ENCODE results near the gene NAP1L4. TPM values are rescaled to one million over a fixed set of nuclear protein-coding genes. Genes with fewer than 3 reads are reported as not detected.
"Not testable (repeated sequence)": the region's sequence is repeated elsewhere in the genome, so short reads cannot be mapped to it uniquely, and the experiment has no call there.

NAP1L4 gene
- total RNA-seq, 1 donor from 2014 or later = 132 TPM

- no peak for DNase-seq
Measured at GRCh38 chr11:2955906-2956476, 36.1 kb downstream of the NAP1L4 start.

- peak; percentile 60 for DNase-seq
Measured at GRCh38 chr11:2954263-2954662, 37.9 kb downstream of the NAP1L4 start.

GRCh38 chr11:2952290-2952689, 39.8 kb downstream of the NAP1L4 start:
- no peak for DNase-seq

- DNase-seq = peak; percentile 77
Measured at GRCh38 chr11:2951231-2952110, 40.7 kb downstream of the NAP1L4 start.

- no peak for DNase-seq
Measured at GRCh38 chr11:2950825-2951224, 41.3 kb downstream of the NAP1L4 start.

GRCh38 chr11:2949920-2950319, 42.2 kb downstream of the NAP1L4 start:
- DNase-seq = no peak

GRCh38 chr11:2947744-2948143, 44.4 kb downstream of the NAP1L4 start:
- DNase-seq = no peak

- DNase-seq = no peak
Measured at GRCh38 chr11:2945757-2946287, 46.3 kb downstream of the NAP1L4 start.

GRCh38 chr11:2945031-2945756, 46.9 kb downstream of the NAP1L4 start:
- DNase-seq = peak; percentile 89

- DNase-seq = no peak
Measured at GRCh38 chr11:2944530-2944929, 47.6 kb downstream of the NAP1L4 start.

- no peak for DNase-seq
Measured at GRCh38 chr11:2943711-2944118, 48.4 kb downstream of the NAP1L4 start.

GRCh38 chr11:2942872-2943710, 49.0 kb downstream of the NAP1L4 start:
- no peak for DNase-seq

GRCh38 chr11:2942447-2942846, 49.7 kb downstream of the NAP1L4 start:
- no peak for DNase-seq

GRCh38 chr11:2940921-2941821, 51.0 kb downstream of the NAP1L4 start:
- DNase-seq = no peak

GRCh38 chr11:2940147-2940920, 51.8 kb downstream of the NAP1L4 start:
- DNase-seq = peak; percentile 65

- DNase-seq = not testable (repeated sequence)
Measured at GRCh38 chr11:2938458-2939418, 53.4 kb downstream of the NAP1L4 start.

GRCh38 chr11:2937641-2938457, 54.3 kb downstream of the NAP1L4 start:
- DNase-seq = not testable (repeated sequence)

- DNase-seq = no peak
Measured at GRCh38 chr11:2934611-2935239, 57.4 kb downstream of the NAP1L4 start.

Data from dermis blood vessel endothelial cell (primary cell).